ENCODE measurements around the gene HECTD4. TPM values are rescaled to one million over a fixed set of nuclear protein-coding genes. Genes with fewer than 3 reads are reported as not detected.
A peak's percentile ranks its signal among the peaks of the same experiment; 100 is the strongest.

The HECTD4 gene
- total and polyA plus RNA-seq, 9 of the 15 experiments (the other 6 are each of a cell fraction or from before 2014, with no cell fraction given): 3.5 to 33.3 (median 13.5) TPM

- TF ChIP-seq FUS (optimal IDR thresholded peaks at IDR 0.05; ENCODE audit: low read depth, low read length) (no peak), TRIM24 (IDR thresholded peaks at IDR 0.05) (no peak), CEBPB (tag; IDR thresholded peaks at IDR 0.05) (no peak; the same call in 1 of the 2 replicates), PML (IDR thresholded peaks at IDR 0.05; ENCODE audit: low read length) (peak; percentile 88; the same call in 1 of the 2 replicates), ATF1 (CRISPR knock-in tag; IDR thresholded peaks at IDR 0.05) (no peak), ATF1 (tag; IDR thresholded peaks at IDR 0.05) (peak; percentile 79), MAFK (IDR thresholded peaks at IDR 0.05; ENCODE audit: low read length) (peak; percentile 74), ADNP (tag; IDR thresholded peaks at IDR 0.05) (no peak), HMGN3 (IDR thresholded peaks at IDR 0.05; ENCODE audit: borderline replicate concordance, extremely low read depth, insufficient read length, low read depth, low read length) (peak; percentile 81), SPI1 (IDR thresholded peaks at IDR 0.05; ENCODE audit: borderline replicate concordance, low read depth, low read length) (peak; percentile 86), ZHX1 (conservative IDR thresholded peaks at IDR 0.05; ENCODE audit: low read length) (no peak), ZNF740 (CRISPR knock-in tag; IDR thresholded peaks at IDR 0.05) (no peak), ZNF740 (tag; IDR thresholded peaks at IDR 0.05) (no peak), ARHGAP35 (IDR thresholded peaks at IDR 0.05; ENCODE audit: partially characterized antibody) (no peak), ARID2 (IDR thresholded peaks at IDR 0.05) (no peak), ZFP30 (CRISPR knock-in tag; IDR thresholded peaks at IDR 0.05; ENCODE audit: borderline replicate concordance) (no peak), SP1 (CRISPR knock-in tag; IDR thresholded peaks at IDR 0.05) (peak; percentile 97), TAL1 (IDR thresholded peaks at IDR 0.05) (no peak)
- TF ChIP-seq, protein P1, sequence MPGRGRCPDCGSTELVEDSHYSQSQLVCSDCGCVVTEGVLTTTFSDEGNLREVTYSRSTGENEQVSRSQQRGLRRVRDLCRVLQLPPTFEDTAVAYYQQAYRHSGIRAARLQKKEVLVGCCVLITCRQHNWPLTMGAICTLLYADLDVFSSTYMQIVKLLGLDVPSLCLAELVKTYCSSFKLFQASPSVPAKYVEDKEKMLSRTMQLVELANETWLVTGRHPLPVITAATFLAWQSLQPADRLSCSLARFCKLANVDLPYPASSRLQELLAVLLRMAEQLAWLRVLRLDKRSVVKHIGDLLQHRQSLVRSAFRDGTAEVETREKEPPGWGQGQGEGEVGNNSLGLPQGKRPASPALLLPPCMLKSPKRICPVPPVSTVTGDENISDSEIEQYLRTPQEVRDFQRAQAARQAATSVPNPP (IDR thresholded peaks at IDR 0.05; ENCODE audit: borderline replicate concordance, insufficient read depth, insufficient read length): no peak
- TF ChIP-seq, protein P2, sequence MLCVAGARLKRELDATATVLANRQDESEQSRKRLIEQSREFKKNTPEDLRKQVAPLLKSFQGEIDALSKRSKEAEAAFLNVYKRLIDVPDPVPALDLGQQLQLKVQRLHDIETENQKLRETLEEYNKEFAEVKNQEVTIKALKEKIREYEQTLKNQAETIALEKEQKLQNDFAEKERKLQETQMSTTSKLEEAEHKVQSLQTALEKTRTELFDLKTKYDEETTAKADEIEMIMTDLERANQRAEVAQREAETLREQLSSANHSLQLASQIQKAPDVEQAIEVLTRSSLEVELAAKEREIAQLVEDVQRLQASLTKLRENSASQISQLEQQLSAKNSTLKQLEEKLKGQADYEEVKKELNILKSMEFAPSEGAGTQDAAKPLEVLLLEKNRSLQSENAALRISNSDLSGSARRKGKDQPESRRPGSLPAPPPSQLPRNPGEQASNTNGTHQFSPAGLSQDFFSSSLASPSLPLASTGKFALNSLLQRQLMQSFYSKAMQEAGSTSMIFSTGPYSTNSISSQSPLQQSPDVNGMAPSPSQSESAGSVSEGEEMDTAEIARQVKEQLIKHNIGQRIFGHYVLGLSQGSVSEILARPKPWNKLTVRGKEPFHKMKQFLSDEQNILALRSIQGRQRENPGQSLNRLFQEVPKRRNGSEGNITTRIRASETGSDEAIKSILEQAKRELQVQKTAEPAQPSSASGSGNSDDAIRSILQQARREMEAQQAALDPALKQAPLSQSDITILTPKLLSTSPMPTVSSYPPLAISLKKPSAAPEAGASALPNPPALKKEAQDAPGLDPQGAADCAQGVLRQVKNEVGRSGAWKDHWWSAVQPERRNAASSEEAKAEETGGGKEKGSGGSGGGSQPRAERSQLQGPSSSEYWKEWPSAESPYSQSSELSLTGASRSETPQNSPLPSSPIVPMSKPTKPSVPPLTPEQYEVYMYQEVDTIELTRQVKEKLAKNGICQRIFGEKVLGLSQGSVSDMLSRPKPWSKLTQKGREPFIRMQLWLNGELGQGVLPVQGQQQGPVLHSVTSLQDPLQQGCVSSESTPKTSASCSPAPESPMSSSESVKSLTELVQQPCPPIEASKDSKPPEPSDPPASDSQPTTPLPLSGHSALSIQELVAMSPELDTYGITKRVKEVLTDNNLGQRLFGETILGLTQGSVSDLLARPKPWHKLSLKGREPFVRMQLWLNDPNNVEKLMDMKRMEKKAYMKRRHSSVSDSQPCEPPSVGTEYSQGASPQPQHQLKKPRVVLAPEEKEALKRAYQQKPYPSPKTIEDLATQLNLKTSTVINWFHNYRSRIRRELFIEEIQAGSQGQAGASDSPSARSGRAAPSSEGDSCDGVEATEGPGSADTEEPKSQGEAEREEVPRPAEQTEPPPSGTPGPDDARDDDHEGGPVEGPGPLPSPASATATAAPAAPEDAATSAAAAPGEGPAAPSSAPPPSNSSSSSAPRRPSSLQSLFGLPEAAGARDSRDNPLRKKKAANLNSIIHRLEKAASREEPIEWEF (CRISPR knock-in tag; IDR thresholded peaks at IDR 0.05): no peak
Observed at GRCh38 chr12:112125250-112125999, 256.8 kb downstream of the HECTD4 start, which contains the start of gene TRAFD1 (continued).

Data from K562 (cell line).